Activated T-cell treated with anti-CD3 and anti-CD28 coated beads for 48 hours (primary cell): ENCODE measurements around the gene STK38L.
"Not testable (repeated sequence)": the region's sequence is repeated elsewhere in the genome, so short reads cannot be mapped to it uniquely, and the experiment has no call there.

Source experiments
- DNase-seq: peaks from one replicate; pipeline ENCODE4 v3.0.0-alpha.2; 2020; ENCODE audit warnings: low read depth

Gene STK38L

DNA sequence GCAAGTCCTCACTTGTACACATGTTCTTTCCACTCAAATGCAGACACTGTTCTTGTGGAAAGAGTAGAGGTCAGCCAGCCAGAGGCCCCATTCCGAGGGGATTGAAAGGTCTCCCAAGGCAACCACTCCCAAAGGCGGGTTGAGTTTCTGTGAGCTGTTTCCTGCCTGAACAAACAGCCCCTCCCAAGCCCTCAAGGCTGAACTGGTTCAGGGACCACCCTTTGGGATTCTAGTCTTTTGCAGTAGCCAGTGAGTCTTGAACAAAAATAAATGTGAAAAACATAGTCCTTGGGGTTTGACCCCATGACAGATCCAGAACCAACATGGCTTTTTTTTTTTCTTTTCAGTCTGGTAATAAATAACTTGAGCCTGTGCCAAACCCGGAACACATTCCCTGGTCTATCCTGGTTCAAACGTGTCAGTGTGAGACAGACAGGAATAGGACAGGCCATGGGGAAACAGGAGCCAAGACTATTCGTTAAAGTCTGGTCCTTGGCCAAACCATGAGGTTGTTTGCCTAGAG, 17.6 kb upstream of the STK38L start:
- no peak for DNase-seq

DNA sequence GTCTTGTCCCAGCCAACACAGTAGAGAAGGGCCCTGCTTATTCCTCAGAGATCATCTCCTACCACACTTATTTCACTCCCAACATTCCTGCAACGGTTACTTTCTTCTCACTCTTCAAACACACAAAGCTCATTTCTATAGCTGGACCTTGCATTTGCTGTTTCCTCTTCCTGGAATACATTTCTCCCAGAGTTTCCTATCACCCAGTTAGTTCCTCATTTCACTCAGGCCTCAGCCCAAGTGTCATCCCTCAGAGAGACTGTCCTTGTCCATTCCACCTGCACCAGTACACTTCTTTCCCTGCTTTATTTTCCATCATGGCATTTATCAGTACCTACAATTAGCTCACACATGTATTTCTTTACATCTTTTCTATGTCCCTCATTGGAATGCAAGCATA, 14.7 kb upstream of the STK38L start:
- no peak for DNase-seq

- DNase-seq, result not testable (repeated sequence)
Observed at GRCh38 chr12:27231374-27231773, 12.7 kb upstream of the STK38L start.

DNA sequence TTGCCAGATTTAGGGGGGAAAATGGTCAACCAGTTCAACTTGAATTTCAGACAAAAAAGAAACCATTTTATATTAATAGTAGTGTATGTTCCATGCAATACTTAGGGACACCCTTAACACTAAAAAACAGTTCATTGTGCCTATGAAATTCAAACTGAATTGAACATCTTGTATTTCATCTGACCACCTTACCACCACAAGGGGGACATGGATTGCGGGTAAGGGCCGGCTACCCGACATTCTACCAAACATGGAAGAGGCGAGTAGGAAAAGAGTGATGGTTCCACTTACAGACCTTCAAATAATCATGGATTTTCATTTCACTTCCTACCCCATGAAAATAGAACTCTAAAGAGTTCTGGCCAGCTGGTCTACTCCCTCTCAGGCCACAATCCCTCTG, 10.3 kb upstream of the STK38L start:
- DNase-seq, result no peak

GRCh38 chr12:27236498-27236897, 7.6 kb upstream of the STK38L start:
- DNase-seq, result no peak

GRCh38 chr12:27237790-27238771, 6.0 kb upstream of the STK38L start:
- no peak for DNase-seq

DNA sequence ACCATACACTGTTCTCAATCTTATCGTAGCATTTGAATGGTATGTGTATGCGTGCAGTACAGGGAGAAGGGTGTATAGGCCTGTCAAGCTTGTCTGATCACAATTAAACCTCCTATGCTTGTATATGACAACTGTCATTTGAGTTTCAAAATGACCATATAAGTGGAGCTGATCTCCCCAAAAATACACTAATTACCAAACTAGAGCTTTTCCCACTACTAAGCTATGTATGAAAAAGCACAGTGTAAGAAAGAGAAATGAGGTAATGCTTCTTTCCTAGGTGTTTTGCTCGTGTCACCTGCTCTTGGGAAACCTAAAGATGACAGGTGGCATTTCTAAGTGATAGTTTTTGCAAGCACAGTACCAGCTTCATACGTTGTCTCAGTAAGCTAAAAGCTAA, 1.1 kb upstream of the STK38L start:
- no peak for DNase-seq

DNA sequence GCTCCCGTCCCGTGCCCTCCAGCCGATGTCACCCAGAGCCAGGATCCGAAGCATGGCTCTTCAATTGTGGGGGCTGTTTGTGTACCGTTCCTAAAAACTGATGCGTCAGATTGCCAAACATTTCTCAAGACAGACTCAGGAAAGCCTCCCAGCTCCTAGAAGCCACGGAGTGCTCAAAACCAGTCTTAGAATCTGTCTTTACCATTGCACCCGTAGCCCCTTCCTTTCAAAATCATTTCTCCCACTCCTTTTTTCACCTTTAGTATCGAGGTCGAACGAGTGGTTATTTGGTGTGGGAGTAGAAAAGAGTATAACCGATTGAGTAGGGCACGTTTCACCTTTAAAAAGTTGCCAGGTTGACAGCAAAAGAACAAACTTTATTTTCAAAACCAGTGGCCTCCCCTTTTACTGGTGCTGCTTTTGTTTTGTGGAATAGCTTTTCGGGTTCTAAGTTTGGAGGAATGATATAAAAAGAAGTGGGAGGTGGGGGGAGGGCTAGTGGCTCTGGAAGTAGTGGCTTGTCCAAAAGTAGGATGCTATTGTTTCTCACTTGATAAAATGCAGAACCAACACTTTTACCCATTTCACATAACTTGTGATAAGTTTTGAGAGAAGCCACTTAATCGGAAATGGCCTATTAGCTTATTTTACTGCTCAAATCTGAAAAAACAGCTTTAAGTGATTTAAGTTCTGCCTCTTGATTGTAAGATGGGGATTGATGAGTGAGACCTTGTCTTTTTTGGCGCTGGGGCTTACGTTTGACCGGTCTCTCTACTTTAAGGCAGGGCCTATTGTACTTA, 803 bp downstream of the STK38L start:
- DNase-seq, result no peak

DNA sequence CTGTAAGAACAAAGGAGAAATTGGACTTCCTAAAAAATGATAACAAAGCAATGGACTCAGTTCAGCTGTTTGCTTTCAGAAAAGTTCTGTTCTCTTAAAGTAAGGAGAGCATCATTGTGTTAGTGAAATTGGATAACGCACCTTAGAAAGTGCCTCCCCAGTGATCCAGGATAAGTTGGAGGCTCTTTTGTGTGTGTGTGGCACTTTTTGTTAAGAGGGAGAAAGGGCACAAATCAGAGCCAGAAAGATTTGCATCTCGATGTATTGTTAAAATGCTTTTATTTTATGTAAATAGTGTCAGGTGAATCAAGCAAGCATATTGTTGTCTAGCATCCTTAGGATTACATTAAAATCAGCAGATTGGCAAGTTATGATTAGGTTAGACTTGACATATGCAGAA, 2.1 kb downstream of the STK38L start:
- DNase-seq, result no peak

DNA sequence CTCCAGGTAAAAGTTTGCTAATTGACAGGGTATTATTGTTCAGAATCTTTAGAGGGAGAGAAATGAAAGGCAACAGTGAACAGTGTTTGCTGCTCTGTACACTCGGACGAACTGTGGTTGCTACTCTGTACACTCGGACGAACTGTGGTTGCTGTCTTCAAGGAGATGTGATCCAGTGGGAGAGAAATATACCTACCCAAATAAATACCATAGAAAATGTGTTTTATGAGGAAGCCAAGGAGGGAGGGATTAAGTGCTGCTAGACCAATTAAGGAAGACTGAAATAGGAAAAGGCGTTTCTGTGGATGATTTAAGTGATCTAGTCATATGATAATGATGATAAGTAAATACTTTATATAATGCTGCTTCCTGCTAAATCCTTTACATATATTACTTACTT, 2.7 kb downstream of the STK38L start:
- DNase-seq, result no peak

DNA sequence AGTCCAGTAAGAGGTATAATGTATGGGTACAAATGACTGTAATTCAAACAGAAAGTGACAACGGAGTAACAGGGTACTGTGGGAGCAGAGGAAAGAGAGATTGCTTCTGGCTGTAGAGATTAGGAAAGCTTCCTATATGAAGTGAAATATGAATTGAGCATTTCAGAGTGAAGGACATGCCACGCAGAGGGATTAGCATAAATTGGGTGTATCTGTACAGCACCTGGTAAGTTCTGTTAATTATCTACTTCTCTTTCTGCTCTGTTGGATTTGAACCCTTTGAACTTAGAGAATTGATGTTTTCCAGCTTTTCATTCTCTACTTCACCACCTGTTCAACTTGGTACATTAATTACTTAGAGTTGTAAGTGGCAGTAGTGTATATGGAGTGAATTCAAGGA, 8.8 kb downstream of the STK38L start:
- DNase-seq, result no peak

GRCh38 chr12:27253347-27253746, 9.3 kb downstream of the STK38L start:
- DNase-seq, result no peak

DNA sequence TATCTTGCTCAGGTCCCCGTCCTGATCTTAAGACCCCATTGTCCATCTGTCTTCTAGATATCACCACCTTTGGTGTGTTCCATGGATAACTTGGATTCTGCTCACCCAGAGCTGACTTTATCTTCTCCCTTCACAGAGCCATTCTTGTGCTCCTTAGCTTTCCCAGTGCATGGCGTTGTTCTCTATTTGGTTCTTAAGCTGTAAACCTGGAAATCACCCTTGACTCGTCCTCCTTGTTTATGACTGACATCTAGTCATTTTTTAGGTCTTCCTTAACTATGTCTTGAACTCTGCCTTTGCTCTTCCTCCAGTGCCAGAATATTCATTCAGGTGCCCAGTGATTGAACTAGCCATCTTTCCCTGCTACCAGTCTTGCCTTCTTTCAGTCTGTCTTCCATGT, 11.7 kb downstream of the STK38L start:
- DNase-seq, result no peak

DNA sequence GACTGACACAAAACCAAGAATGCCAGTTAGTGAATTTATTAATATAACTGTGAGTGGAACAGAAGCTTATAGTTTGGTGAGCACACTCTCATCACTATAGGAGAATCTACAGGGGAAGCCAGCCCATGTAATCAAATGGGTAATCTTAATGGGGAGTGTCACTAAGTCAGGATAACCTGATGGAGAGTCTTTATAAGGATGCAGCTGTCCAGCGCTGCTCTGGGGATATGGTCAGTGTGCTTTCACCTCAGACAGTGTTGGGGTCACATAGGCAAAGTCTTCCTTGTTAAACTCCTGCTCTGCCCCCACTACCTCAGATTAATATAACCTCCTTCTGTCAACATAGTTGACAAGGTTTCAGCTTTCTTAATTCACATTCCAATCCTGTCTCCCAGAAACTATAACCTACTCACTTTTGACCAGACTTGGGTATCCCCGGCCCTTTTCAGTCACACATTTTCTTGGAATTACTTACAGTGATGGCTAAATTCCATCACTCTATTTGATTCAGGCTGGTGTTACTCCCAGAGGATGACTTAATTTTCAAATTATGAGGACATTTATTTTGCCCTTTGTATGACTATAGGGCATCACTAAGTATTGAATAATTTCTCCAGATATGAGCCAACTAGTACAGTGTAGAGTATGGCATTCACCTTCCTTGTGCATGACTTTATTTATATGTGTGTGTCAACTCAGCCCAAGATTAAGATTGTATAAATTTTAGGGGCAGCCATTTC, 13.2 kb downstream of the STK38L start:
- DNase-seq, result no peak

- no peak for DNase-seq
Observed at GRCh38 chr12:27260746-27261145, 16.7 kb downstream of the STK38L start.

DNA sequence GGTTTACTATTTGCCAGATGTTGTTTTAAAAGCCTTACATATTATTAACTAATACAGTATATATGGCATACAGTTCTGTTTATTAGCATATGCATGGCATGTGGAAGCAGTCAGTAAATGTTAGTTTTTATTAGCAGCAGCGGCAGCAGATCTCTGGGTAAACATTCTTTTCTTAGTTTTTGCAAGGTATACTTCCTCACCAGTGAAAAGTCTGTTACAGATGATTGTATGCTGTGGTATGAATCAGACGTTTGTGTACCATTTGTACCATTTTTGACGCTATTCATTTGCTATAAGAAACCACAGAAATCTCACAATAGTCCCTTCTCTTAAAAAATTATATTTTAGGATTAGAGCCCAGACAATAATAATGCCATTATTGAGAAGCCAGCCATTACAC, 17.8 kb downstream of the STK38L start:
- DNase-seq, result no peak

GRCh38 chr12:27270148-27270547, 26.1 kb downstream of the STK38L start:
- DNase-seq, result no peak

DNA sequence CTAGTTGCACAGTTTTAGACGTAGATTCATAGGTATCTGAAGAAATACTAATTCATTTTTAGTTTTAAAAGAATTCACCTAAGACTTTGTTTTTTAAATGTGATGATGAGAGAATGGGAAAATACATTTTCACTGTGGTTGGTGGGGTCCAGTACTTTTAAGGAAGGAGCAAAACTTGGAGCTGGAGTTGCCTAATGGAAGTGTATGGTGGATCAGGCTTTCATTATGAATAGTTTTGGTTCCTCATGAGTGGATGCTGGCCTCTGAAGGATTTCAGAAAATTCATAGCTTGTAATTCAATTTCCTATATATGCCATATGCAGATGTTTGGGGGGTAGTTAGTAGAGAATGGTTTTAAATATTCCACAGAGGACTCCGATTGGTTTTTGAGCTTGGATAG, 27.1 kb downstream of the STK38L start:
- DNase-seq, result no peak

DNA sequence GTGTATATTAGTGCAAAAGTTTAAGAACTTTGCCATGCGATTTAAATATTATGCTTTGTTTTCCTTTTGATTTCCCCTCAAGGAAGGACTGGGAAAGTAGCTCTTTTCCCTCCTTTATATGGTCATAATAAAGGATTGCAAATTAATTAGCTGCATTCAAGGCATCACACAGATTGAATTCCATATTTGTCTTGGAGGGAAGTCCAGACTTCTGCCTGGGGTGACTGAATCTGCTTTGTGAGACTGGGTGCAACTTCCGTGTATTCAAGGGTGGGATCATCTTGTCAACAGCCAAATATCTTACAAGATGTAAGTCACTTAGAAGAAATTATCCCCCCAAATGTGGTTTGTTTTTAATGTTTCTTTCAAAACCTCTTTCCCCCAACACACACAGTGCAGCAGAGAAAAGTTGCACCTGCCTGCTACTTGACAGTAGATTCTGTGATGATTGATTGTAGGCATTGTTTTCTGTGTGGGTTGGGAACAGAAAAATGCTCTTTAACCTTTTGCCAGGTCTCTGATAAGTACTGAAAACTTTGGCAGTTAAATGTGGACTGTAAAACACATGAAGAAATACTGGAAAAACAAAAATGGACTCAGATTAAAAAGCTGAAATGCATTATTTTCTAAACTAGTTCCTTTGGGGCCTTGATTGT, 28.4 kb downstream of the STK38L start:
- DNase-seq, result no peak

GRCh38 chr12:27273114-27273513, 29.0 kb downstream of the STK38L start:
- no peak for DNase-seq

GRCh38 chr12:27274706-27275105, 30.6 kb downstream of the STK38L start:
- no peak for DNase-seq

DNA sequence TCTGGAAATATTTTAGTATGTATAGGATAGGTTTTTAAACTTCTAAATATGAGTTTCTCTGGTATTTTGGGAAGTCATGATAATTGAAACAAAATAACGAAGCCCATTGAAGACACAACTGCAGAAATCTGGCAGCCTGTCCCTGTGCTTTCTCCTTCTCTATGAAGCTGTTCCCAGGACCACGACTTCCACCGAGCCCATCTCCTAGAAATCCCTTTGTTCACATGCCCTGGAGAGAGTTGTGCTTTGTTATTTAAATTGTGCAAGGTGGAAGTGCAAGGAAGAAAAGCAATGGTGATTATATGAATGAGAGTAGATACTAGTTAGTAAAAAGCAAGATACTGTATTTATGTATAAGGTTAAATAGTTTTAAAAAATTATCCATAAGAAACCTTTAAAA, 32.2 kb downstream of the STK38L start:
- no peak for DNase-seq
